ENCODE results near the gene CD27. TPM values are rescaled to one million over a fixed set of nuclear protein-coding genes. Genes with fewer than 3 reads are reported as not detected.

The CD27 gene
- total and polyA plus RNA-seq, 2 of the 13 experiments (the other 11 are each of a cell fraction or from before 2014, with no cell fraction given): 0.12 TPM; not detected in 1

DNA sequence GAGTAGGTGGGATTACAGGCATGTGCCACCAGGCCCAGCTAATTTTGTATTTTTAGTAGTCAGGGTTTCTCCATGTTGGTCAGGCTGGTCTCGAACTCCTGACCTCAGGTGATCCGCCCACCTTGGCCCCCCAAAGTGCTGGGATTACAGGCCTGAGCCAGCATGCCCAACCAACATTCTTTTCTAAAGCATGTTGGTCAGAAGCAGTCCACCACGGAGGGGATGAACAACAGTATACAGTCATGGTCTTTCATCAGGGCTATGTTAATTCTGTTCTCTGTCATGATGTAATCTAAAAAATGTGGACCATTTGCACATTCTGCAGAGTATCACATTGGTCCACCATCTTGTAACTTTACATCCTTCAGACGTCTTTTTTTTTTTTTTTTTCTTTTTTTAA, 44.7 kb downstream of the CD27 start:
- Histone ChIP-seq H3K27me3 (ENCODE audit: control insufficient read depth in 1 of 2, insufficient read depth in 2 of 2, low read length in 2 of 2) (no peaks in the 10 kb centered on the region; a peak in 1 of 5 replicates), H3K9me3 (ENCODE audit: low read length) (no peaks in the 10 kb centered on the region), H4K20me1 (ENCODE audit: insufficient read depth, low read length) (peaks cover 6% of the 10 kb centered on the region), H3K9ac (ENCODE audit: insufficient read depth, low read depth, low read length) (no peak overlapping the region), H3K4me1 (ENCODE audit: insufficient read depth, low read length) (peaks cover 9% of the 10 kb centered on the region), H3K4me3 (replicated peaks in 1 of 3; ENCODE audit: insufficient read depth in 1 of 3, low read depth in 2 of 3, low read length in 3 of 3) (no peak overlapping the region), H2AFZ (ENCODE audit: low read length) (no peak overlapping the region), H3K27ac (ENCODE audit: extremely low read length, insufficient read depth, low read length) (no peak overlapping the region), H3K36me3 (replicated peaks in 1 of 2; ENCODE audit: control insufficient read depth in 1 of 2, insufficient read depth in 2 of 2, low read length in 2 of 2) (0 out of 5 replicates have a peak, but pooled peaks cover 0 to 7% of the 10 kb centered on the region in 2 experiments), H3K4me2 (ENCODE audit: low read depth, low read length) (no peak overlapping the region), H3K79me2 (ENCODE audit: insufficient read depth, low read length) (peaks cover 16% of the 10 kb centered on the region)
- ATAC-seq (no peak), FAIRE-seq (no peak), DNase-seq (ENCODE audit: low spot score) (no peak)
- intact Hi-C loops (cut with micrococcal nuclease; ENCODE audit: unreplicated experiment): no loop called here
- WGBS (ENCODE audit: low lambda C conversion rate): 68% methylated on average over 4 of the region's 4 CpGs
- ChIA-PET POLR2A (interaction anchor here (0.6 kb wide), 1 partner anchor 97 kb away, joined by 3 read pairs; no protein-coding TSS in a partner anchor), CTCF (ENCODE audit: low intra/inter-chr PET ratio, low total read pairs) (no interaction called here)
- in situ Hi-C loops (cut with HindIII; ENCODE audit: extremely low pct_ligation_motif_present, low pct_unique_long_range_greater_than_20kb): no loop called here
- TF ChIP-seq, protein P1, sequence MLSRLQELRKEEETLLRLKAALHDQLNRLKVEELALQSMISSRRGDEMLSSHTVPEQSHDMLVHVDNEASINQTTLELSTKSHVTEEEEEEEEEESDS (CRISPR knock-in tag; IDR thresholded peaks at IDR 0.05; ENCODE audit: borderline replicate concordance): no peak
- TF ChIP-seq, protein P2, sequence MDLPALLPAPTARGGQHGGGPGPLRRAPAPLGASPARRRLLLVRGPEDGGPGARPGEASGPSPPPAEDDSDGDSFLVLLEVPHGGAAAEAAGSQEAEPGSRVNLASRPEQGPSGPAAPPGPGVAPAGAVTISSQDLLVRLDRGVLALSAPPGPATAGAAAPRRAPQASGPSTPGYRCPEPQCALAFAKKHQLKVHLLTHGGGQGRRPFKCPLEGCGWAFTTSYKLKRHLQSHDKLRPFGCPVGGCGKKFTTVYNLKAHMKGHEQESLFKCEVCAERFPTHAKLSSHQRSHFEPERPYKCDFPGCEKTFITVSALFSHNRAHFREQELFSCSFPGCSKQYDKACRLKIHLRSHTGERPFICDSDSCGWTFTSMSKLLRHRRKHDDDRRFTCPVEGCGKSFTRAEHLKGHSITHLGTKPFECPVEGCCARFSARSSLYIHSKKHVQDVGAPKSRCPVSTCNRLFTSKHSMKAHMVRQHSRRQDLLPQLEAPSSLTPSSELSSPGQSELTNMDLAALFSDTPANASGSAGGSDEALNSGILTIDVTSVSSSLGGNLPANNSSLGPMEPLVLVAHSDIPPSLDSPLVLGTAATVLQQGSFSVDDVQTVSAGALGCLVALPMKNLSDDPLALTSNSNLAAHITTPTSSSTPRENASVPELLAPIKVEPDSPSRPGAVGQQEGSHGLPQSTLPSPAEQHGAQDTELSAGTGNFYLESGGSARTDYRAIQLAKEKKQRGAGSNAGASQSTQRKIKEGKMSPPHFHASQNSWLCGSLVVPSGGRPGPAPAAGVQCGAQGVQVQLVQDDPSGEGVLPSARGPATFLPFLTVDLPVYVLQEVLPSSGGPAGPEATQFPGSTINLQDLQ (CRISPR knock-in tag; IDR thresholded peaks at IDR 0.05): no peak
- TF ChIP-seq KAT7 (CRISPR knock-in tag; IDR thresholded peaks at IDR 0.05; ENCODE audit: borderline replicate concordance): no peak
- TF ChIP-seq, protein P3, sequence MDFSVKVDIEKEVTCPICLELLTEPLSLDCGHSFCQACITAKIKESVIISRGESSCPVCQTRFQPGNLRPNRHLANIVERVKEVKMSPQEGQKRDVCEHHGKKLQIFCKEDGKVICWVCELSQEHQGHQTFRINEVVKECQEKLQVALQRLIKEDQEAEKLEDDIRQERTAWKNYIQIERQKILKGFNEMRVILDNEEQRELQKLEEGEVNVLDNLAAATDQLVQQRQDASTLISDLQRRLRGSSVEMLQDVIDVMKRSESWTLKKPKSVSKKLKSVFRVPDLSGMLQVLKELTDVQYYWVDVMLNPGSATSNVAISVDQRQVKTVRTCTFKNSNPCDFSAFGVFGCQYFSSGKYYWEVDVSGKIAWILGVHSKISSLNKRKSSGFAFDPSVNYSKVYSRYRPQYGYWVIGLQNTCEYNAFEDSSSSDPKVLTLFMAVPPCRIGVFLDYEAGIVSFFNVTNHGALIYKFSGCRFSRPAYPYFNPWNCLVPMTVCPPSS (IDR thresholded peaks at IDR 0.05): no peak
- TF ChIP-seq RORA (CRISPR knock-in tag; IDR thresholded peaks at IDR 0.05): no peak
- TF ChIP-seq PRPF4 (IDR thresholded peaks at IDR 0.05; ENCODE audit: low read depth, low read length, poor library complexity, severe bottlenecking): no peak
- no peak for TF ChIP-seq ZNF619 (CRISPR knock-in tag; IDR thresholded peaks at IDR 0.05)
- TF ChIP-seq, protein P4, sequence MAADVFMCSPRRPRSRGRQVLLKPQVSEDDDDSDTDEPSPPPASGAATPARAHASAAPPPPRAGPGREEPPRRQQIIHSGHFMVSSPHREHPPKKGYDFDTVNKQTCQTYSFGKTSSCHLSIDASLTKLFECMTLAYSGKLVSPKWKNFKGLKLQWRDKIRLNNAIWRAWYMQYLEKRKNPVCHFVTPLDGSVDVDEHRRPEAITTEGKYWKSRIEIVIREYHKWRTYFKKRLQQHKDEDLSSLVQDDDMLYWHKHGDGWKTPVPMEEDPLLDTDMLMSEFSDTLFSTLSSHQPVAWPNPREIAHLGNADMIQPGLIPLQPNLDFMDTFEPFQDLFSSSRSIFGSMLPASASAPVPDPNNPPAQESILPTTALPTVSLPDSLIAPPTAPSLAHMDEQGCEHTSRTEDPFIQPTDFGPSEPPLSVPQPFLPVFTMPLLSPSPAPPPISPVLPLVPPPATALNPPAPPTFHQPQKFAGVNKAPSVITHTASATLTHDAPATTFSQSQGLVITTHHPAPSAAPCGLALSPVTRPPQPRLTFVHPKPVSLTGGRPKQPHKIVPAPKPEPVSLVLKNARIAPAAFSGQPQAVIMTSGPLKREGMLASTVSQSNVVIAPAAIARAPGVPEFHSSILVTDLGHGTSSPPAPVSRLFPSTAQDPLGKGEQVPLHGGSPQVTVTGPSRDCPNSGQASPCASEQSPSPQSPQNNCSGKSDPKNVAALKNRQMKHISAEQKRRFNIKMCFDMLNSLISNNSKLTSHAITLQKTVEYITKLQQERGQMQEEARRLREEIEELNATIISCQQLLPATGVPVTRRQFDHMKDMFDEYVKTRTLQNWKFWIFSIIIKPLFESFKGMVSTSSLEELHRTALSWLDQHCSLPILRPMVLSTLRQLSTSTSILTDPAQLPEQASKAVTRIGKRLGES (CRISPR knock-in tag; IDR thresholded peaks at IDR 0.05; ENCODE audit: borderline replicate concordance): no peak
- no peak for TF ChIP-seq RNF2 (conservative IDR thresholded peaks at IDR 0.05; ENCODE audit: low read depth)
- TF ChIP-seq KMT2A (CRISPR knock-in tag; IDR thresholded peaks at IDR 0.05): no peak
- no peak for TF ChIP-seq ZNF530 (CRISPR knock-in tag; IDR thresholded peaks at IDR 0.05; ENCODE audit: low read depth)
- TF ChIP-seq CAMTA2 (CRISPR knock-in tag; IDR thresholded peaks at IDR 0.05; ENCODE audit: borderline replicate concordance): no peak
- TF ChIP-seq MBNL3 (CRISPR knock-in tag; conservative IDR thresholded peaks at IDR 0.05): no peak
- TF ChIP-seq ZNF121 (CRISPR knock-in tag; IDR thresholded peaks at IDR 0.05): no peak
- BruUV-seq (replicated peaks): no TSS peak
